HG03097 (cell line): ENCODE measurements around the gene NACC2.

Experiments
- ATAC-seq: cut with Tn5 transposase; IDR thresholded peaks from one replicate; pipeline ENCODE4 v1.9.1; 2021; ENCODE audit not compliant: unreplicated experiment, low FRiP score

Gene NACC2

DNA sequence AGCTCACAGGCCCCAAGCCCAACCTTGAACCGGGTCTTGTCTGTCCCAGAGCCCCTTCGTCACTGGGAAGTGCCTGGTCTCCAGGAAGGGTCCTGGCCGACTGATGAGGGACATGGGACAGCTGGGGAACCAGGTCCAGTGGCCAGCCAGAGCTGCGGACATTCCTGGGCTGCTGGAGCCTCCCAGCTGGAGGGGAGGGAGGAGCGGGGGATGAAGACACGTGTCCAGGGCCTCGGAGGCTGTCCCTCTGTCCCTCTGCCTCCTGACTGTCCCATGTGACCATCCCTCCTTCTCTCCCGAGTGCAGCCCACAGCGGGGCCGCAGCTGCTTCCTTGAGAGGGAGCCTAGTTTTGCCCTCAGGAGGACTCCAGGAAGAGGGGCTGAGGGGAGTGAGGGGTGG lies 92.2 kb downstream of the NACC2 start:
- no peak for ATAC-seq

DNA sequence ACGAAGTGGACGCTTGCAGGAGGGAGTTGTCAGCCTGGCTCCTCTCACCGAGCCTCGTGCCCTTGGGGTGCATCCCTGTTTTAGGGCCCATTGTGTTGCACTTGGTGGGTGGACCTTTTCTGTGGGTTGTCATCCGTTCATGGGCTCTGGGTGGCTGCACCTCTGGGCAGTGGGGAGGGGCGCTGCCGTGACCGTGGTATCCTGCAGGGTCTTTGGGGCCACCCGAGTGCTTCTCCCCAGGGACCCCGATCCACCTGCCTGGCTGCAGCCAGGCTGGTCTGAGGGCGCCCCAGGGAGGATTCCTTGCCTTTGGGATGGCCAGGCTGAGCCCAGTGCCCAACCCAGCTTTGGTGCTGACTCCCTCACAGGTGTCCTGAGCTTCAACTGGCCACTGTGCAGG lies 92.9 kb downstream of the NACC2 start:
- no peak for ATAC-seq

DNA sequence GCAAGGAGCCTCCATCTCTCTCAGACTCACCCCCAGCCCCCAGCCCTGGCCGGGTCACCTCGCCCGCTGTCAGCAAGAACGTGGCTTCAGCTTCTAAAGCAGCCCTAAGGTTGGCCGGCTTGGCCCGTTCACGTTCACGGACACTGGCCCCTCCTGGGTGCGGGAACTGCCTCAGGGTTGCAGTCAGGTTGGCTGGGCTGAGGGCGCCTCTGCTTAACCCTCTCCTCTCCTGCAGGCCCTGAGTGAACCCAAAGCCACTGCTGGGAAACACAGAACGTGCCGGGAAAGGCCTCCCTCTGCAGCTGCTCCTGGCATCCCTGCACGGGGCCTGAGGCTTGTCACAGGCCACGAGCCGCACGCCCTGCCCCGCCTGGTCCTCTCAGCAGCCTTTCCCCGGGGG lies 93.9 kb downstream of the NACC2 start:
- no peak for ATAC-seq

DNA sequence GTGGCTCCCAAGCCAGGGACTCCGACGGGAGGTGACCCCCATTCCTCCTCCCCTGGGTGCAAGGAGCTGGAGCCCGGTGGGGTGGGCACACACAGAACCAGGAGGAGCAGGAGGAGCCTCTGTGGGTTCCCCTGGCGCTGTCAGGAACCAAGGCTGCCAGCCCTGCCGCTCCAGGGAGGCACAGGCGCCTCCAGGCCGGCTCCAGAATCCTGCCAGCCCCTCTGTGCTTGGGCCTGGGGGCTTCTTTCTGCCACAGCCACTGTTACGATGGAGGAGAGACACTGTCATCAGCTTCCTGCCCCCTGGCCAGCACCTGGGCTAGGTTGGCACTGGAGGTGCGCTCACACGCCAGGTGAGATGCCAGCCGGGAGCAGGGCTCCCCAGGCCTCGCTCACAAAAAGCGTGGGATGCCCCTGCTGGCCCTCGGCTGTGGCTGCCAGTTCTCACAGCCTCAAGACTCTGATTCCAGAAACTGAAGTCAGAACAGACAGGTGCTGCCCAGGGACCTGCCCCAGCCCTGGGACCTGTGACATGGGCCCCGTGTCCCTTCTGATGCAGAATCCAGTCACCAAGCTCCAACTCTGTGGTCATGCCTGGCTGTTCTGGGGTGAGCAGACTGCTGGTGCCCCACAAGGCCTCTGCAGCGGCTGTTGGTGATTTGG lies 96.5 kb downstream of the NACC2 start:
- ATAC-seq, result no peak

DNA sequence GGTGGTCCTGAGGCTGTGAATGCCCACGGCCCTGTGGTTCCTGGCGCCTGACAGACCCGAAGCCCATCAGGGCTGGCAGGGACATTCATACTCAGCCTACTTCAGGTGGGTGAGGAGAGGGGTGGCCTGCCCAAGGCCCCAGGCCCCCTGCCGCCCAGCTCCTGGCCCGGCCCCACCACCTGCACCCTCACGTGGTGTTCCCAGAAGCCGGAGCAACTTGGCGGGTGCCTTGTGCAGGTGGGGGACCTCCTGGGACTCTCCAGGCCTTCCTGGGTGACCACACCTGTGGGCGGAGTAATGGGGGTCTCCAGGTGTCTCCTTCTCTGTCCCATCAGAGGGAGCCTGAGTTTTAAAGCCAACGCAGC lies 97.1 kb downstream of the NACC2 start:
- ATAC-seq, result no peak

DNA sequence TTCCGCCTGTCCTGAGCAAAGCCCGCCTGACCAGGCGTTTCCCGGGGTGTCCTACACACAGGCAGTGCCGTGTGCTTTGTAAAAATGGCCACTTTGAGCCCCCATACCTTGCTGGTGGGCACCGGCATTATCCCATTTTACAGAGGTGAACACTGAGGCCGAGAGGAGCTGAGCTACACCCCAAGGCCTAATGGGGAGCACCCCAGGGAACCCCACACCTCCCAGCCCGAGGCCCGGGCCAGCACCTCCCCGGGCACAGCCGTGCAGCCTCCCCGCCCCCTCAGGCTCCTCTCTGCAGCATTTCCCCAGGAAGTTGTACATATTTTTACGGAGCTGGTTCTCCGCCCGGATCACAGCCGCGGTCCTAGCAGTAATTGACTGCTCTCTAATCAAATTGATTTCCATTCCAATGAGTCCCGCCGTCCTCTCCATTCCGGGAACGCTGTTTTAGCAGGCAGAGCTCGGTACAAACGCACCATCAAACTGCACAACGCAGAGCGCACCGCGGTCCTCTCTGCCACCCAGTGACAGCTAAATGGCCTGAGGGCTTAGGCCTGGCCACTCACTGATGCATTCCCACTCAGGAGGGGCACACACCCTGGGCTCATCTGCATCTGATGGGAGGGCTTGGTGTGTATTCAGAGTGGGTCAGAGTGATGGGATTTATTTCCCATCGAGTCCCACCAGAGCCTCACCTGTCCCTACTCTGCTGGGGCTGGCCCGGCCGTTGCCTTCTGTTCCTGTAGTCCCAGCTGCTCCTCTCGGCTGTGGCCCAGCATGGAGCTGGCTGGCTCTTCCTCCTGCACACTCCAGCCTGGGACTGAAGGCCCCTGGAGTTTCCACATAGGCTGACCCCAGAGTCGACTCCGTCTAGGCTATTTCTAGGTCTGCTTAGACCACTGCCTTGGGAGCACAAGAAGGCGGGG lies 97.7 kb downstream of the NACC2 start:
- no peak for ATAC-seq

DNA sequence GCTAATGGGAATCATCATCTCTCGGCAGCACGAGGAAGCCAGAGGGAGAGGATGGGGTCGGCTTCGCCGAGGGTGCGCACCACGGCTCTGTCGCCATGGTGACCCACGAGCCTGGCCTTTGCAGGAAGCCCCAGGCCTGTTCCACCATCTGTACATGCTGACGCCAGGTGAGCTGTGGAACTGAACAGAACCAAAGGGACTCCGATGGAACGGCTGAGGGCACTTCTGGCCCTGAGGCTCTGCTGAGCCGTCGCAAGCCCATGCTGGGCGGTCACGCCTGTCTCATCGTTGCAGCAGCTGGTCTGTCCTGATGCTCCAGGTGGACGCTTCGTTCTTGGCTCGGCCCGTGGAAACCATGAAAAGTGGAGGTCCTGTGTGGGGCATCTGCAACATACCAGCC lies 99.3 kb downstream of the NACC2 start:
- no peak for ATAC-seq

DNA sequence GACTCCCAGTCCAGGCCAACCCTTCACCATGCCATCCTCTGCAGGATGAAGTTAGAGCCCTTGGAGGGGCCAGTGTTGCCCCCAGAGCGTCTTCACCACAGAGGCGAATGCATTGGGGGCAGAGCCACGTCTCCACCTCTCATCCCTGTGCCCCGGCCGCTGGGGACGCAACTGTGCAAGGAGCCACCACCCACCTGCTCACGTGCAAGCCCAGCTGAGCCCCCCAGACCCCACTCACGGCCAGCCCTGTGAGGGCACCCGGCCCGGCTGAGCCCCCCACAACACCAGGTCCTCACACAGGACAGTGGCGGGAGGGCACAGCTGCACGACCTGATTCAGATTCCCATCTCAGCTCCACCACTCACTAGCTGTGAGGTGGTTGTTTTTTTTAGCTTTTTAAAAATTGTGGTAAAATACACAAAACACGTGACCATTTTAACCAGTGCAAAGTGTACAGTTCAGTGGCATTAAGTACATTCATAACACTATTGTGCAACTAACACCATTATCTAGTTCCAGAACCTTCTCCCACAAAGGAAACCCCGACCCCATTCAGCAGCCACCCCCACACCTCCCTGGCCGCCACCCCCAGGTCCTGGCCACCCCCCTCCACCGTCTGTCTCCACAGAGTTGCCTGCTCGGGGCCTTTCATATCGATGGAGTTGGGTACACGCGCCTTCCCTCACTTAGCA lies 100.4 kb downstream of the NACC2 start:
- ATAC-seq, result no peak

DNA sequence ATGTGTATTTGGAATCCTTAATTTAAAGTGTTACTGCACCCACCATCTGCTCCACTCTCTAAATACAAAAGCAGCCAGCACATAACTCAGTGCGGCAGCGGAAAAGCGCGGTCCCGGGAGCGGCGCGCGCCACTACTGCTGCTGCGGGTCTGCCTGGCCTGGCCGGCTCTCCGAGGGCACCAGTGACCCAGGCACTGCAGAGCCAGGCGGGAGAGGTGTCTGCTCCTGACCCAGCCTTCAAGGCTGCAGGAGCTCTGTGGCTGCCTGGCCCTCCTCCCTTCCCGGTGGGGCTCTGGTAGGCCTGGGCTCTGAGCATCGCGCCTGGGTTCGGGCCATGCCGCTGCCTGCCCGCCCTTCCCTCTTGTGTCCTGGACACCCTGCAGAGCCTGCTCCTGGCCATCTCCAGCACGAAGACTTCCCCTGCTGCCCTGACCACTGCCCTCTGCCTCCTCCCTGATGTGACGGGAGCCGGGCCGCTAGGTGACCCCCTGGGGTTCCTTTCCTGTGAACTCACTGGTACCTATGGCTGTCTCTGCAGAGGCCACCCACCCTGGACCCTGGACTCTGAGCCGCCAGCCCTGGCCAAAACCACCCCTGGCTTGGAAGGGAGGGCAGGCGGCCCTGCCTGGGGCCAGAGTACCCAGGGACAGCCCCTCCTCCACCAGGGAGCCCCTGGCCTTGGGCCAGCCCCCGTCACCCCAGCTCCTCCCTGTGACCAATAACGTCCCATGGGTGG lies 101.2 kb downstream of the NACC2 start:
- ATAC-seq, result no peak

DNA sequence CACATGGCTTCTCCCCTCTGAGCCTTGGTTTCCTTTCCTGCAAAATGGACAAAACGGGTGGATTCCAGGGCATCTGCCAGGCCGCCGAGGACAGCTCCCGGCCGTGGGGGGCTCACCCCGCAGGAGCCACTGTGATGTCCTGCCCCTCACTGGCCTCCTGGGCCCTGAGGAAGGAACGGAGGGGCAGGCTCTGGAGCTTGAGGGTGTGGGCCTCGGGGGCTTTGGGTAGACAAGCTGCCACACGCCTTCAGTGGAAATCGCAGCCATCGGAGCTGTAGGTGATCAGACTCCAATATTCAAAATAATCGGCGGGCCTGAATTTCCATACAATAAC lies 101.7 kb downstream of the NACC2 start:
- ATAC-seq, result no peak

DNA sequence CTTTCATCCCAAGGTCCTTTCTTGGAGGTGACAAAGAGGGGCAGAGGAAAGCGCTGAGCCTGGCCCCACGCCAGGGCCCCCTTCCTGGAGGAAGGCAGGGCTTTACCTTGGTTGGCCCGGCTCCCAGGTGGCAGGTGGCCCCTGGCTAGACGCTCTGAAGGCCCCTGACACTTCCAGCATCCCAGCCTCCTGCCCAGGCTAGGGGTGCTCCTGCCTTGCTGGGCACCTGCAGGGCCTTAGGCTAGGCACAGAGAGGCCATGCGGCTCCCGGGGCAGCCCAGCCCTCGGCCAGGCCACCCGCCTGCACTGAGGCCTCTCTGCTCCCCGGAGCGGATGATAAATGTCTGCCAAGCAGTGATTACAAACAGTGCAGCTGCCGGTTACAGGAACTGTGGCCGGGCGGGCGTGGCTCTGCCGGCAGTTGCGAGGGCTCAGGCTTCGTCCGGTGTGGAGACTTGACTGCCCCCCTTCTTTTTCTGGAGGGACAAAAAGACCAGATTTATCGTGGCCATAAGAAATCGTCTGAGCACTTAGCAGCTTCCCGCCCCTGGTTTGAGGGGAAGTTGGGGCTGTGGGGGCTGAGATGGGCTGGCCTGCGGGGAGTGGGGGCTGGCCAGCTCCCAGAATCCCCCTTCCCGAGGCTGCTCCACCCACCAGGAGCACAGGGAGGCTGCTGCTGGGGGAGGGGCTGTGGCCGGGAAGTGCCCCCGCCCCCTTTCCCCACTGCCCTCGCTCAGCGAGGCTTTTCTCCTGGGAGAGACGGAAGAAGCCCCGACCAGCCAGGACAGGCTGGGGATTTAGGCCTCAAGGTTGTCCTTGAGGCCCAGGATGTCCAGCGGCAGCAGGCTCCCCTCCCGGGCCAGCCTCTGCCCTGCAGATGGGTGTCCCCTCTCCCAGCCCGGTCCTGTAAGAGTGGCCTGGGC lies 102.3 kb downstream of the NACC2 start:
- no peak for ATAC-seq

DNA sequence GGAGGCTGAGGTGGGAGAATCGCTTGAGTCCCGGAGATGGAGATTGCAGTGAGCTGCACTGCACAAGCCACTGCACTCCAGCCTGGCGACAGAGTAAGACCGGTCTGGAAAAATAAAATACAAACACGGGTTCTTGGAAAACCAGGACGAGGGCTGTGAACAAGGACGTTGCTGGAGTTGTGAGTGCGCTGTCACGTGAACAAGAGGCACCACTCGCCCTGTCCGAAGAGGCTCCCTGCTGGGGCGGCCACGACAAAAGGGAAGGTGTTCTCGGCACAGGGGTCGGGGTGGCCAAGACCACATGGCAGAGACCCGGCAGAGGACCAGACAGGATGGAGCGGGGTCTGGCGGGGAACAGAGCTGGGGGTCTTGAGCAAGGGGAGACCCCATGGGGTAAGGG lies 103.3 kb downstream of the NACC2 start:
- no peak for ATAC-seq

DNA sequence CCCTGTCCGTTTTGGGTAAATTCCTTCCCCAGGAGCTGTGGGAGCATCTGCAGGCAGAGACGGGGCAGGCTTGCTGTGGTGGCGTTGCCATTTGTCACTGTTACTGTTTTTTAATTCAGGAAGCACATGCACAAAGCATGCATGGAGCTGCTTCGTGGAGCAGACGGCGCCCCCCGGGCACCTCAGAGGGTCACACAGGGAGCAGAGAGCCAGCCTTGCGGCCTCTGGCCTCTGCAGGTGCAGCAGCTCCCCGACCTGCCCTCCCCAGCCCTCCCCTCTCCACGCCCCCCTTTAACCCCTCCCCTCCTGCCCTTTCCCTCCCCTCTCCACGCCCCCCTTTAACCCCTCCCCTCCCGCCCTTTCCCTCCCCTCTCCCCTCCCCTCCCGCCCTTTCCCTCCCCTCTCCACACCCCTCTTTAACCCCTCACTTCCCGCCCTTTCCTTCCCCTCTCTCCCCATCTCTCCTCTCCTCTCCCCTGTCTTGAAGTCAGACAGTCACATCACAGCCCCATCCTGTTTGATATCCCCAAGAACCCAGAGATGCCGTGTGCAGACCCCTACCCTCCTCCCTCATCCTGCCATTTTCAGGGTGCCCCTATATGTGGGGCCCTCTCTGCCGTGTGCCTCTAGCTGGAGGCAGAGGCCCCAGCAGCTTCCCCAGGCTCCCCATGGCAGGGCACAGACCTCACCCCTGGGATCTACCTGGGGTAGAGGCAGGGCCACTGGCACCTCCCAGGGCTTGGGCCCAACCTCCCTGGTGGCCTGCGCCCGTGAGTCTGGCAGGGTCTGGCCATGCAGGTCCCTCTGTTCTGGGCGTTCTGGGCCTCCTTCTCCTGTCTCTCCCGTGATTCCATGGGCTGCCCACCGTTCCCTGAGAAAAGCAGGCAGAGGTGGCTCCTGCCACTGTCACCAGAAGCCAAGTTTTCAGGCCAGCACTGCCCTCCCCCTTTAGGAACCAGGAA lies 104.3 kb downstream of the NACC2 start:
- ATAC-seq, result no peak

DNA sequence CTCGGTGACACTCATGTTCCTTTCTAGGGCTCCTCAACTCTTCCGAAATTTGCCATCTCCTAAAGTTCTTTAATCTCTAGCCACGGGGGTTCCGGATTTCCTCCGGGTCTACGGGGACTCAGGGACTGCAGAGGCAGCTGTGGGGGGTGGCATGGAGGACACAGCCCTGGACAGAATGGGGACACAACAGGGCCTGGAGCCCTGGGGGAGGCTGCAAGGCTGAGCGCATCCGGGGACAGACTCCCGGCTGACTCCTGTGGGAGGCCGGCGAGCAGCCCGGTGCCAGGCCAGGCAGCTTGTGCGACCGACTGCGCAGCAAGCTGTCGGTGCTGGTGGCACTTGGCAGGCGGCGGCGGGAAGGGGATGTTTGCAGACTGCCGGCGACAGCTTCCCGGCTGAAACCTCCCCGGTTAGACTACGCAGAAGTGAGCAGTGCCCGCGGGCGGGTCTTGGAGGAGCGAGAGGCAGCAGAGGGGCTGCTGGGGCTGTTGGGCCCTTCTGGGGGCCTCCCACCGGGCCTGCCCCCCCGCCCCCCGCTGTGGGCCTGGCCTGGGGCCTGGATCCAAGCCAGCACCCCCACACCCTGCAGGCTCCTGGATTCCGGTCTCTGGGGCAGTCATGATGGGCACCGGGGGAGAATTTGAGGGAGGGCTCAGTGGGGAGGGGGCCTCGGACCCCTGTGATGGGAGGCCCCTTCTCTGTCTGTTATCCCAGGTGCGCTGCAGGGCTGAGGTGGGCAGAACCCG lies 105.2 kb downstream of the NACC2 start:
- no peak for ATAC-seq

DNA sequence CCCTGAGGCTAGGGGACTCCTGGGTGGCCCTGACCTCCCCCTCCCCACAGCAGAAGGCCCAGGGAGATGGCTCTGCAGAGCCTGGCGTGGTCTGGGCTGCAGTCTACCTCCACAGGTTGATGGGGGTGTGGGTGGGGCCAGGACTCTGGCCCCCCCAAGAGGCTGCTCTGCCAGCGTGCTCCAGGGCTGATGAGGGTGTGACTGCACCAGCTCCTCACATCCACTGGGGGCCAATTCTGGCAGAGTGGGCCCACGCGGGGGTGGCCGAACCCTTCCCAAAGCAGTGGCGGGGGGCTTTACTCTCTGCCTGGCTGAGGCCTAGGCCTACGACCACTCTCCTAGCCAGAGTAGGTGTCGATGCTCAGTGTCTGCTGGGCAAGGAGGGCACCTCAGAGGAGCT lies 105.9 kb downstream of the NACC2 start:
- ATAC-seq, result no peak

DNA sequence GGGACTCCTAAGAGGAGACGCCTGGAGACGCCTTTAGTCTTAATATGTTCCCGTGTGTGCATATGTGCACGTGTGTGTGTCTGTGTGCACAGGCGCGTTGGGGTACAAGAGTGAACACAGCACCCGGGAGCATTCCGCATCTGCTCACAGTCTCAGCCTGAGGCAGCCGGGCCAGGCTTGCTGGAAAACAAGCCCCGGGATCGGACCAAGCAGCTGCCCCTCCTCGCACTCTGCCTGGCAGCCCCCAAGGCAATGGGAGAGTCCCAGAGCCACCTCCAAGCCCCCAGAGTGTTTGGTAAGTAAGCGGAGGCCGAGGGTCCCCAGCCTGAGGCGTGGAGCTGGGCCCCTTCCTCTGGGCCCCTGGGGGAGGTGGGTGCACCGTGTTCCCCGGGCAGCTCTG lies 106.6 kb downstream of the NACC2 start:
- ATAC-seq, result no peak

DNA sequence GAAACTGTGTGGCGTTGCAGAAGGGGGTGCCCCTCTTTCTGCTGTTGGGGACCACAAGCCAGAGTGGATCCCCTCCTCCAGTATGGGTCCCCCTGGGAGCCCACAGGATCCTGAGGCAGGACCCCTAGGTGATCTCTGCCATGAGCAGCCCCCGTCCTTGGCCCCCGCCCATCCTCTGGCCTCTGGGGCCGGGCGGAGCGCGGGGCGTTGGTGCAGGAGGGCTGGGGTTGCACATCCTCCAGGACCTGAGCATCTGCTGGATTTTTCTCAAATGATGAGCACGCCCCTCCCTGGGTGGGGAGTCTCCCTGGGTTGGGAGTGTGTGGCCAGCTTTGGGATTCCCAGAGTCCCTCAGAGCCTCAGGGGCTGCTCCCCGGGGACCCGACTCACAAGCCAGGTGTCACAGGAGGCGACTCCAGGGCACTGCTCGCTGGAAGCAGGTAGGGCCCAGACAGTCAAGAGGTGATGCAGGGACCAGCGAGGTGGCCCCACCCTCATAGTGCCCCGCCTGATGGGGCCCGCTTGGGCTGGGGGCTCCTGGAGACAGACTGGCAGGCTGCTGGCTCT lies 107.2 kb downstream of the NACC2 start:
- no peak for ATAC-seq

DNA sequence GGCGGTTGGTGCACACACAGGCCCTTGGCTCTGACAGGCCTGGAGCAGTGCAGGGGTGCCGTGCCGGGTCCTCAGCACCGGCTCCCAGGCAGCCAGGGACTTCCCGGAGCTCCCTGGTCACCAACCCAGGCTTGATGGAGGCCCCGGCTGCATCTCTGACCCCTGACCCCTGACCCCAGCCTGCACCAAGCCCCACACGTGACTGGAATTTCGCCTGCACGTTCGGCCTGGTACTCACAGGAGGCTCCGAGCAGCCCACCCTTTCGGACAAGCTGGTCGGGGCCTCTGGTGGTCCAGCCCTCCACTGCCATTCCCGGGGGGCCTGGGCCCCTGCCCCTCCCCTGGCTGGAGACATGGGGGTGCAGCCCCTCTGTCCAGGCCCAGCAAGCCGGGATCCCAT lies 108.5 kb downstream of the NACC2 start:
- ATAC-seq, result no peak
